HUES64 (cell line): Measurements from ENCODE around the gene MAFF.
"Not testable (repeated sequence)": the region's sequence is repeated elsewhere in the genome, so short reads cannot be mapped to it uniquely, and the experiment has no call there.

Source experiments
- H3K27ac ChIP-seq: 2 replicates; pipeline ENCODE4 v1.7.0; 2013; ENCODE audit warnings: low read depth, low read length, inconsistent platforms
- H3K27me3 ChIP-seq: 2 replicates; pipeline ENCODE4 v1.6.1; 2013; ENCODE audit warnings: mild to moderate bottlenecking, low read length; ENCODE audit not compliant: insufficient read depth
- H3K36me3 ChIP-seq: 2 replicates; pipeline ENCODE4 v1.6.1; 2013; ENCODE audit warnings: mild to moderate bottlenecking, low read length; ENCODE audit not compliant: insufficient read depth
- H3K4me1 ChIP-seq: 2 replicates; pipeline ENCODE4 v1.6.1; 2013; ENCODE audit warnings: mild to moderate bottlenecking, low read length, moderate library complexity; ENCODE audit not compliant: insufficient read depth
- H3K4me3 ChIP-seq: 2 replicates; pipeline ENCODE4 v1.5.1; 2013; ENCODE audit warnings: mild to moderate bottlenecking, low read length, moderate library complexity
- H3K9ac ChIP-seq: 2 replicates; pipeline ENCODE4 v1.6.1; 2013; ENCODE audit warnings: mild to moderate bottlenecking, low read depth, low read length
- H3K9me3 ChIP-seq: 2 replicates; pipeline ENCODE4 v1.6.1; 2013; ENCODE audit warnings: low read depth, low read length; ENCODE audit not compliant: insufficient read depth
- WGBS: fragments of 150-250, 120-280 bp; methylation state at CpG from one replicate; pipeline ENCODE4 v1.1.7; 2013; ENCODE audit warnings: missing lambda C conversion rate; 5-methylcytosine and 5-hydroxymethylcytosine counted together

Gene MAFF

DNA sequence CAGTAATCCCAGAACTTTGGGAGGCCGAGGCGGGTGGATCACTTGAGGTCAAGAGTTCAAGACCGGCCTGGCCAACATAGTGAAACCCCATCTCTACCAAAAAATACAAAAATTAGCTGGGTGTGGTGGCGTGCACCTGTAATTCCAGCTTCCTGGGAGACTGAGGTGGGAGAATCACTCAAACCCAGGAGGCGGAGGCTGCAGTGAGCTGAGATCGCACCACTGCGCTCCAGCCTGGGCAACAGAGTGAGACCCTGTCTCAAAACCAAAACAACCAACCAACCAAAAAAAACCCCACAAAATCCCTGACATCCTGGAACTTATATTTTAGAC is 23.2 kb upstream of the MAFF start:
- not testable (repeated sequence) for H3K4me3 ChIP-seq, H3K27me3 ChIP-seq, H3K9me3 ChIP-seq, H3K9ac ChIP-seq, H3K27ac ChIP-seq, H3K36me3 ChIP-seq
- H3K4me1 ChIP-seq = peaks cover 19% of the 10 kb centered on the region
- 94% methylated on average over 7 of the region's 7 CpGs for WGBS

DNA sequence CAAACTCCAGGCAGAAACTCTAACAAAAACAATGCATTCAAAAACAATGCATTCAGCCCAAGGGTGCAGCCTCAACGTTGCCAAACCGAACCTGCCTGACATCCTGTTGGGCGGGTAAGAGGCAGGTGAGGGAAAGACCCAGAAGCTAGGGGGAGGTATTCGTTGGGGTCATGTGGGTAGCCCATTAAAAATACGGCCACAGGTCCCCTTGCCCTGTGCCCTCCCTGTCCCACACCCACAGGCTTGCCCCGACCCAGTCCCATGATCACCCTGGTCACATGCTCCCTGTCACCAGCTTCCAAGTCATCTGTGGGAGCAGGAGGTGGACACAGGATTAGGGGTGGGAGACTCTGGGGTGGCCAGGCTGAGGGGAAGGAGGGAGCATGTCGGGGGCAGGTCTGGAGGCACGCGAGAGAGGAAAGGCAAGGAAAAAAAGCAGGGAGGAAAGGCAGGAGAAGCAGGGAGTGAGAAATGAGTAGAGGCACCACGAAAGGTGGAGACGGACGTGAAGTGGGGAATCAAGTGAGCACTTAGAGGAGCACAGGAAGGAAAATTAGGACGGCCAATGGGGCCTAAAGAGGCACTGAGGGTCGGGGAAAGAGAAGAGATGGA is 20.8 kb upstream of the MAFF start:
- H3K36me3 ChIP-seq = no peaks in the 10 kb centered on the region
- peak overlapping the region; percentile 95 for H3K9ac ChIP-seq
- H3K9me3 ChIP-seq = no peaks in the 10 kb centered on the region
- peak overlapping the region; percentile 75 for H3K4me3 ChIP-seq
- 40% methylated on average over 13 of the region's 14 CpGs for WGBS
- H3K27me3 ChIP-seq = no peaks in the 10 kb centered on the region
- peak overlapping the region; percentile 89 for H3K27ac ChIP-seq
- peaks cover 19% of the 10 kb centered on the region for H3K4me1 ChIP-seq

DNA sequence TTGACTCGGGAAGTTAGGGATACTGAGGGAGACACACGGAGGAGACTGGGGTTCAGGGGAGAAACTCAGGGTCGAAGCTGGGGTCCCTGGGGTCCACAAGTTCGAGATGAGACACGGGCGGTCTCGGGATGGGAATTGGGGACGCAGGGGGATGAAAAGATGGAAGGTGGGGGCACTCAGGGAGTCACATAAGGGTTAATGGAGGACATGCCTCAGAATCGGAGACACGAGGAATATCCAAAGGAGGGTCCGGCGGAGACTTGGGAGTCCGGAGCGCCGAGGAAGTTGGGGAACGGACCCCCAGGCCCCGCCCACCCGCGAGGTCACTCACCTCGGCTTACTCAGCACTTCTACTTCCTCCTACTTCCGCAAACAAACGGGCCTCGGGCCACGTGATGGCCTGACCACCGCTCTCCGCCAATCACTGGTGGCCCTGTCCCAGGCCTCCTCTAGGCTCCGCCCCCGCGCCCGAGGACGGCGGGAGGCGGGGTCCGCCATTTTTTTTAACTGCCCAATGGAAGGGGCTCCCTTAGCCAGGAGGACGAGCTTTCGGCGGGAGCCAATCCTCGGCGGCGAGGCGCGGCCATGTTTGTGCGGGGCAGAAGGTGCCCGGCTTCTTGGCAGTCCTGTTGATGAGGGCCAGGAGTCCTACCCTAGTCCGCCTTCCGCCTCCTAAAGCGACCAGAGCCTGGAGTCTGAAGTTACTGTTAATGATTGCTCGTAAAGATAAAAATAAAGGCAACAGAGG is 20.2 kb upstream of the MAFF start, which contains the start of gene PLA2G6:
Gene PLA2G6 (minus strand): TSS at position 378 of the 748 bp plus-strand sequence. CDS start 12,404 bp downstream, outside the sequence.
- Histone ChIP-seq H3K4me3 (peak within 1 kb of the TSS; percentile 75), H3K9me3 (no peaks in the 10 kb centered on the region), H3K4me1 (peaks cover 19% of the 10 kb centered on the region), H3K27me3 (no peaks in the 10 kb centered on the region), H3K36me3 (no peaks in the 10 kb centered on the region), H3K9ac (peak within 1 kb of the TSS; percentile 95), H3K27ac (peak within 1 kb of the TSS; percentile 89)
- 3% methylated on average over 48 of the region's 48 CpGs for WGBS

GRCh38 chr22:38184788-38185187 is 17.0 kb upstream of the MAFF start:
- 80% methylated on average over 7 of the region's 7 CpGs for WGBS
- Histone ChIP-seq H3K4me1 (peaks cover 14% of the 10 kb centered on the region), H3K36me3 (no peaks in the 10 kb centered on the region), H3K27me3 (no peaks in the 10 kb centered on the region), H3K9me3 (no peaks in the 10 kb centered on the region), H3K4me3 (no peak overlapping the region), H3K9ac (no peak overlapping the region), H3K27ac (no peak overlapping the region)

GRCh38 chr22:38186429-38186828 is 15.4 kb upstream of the MAFF start:
- Histone ChIP-seq H3K9ac (no peak overlapping the region), H3K36me3 (no peaks in the 10 kb centered on the region), H3K9me3 (no peaks in the 10 kb centered on the region), H3K27ac (no peak overlapping the region), H3K27me3 (no peaks in the 10 kb centered on the region; the same call in 1 of the 2 replicates), H3K4me1 (peaks cover 3% of the 10 kb centered on the region), H3K4me3 (no peak overlapping the region)
- WGBS = 81% methylated on average over 5 of the region's 5 CpGs

DNA sequence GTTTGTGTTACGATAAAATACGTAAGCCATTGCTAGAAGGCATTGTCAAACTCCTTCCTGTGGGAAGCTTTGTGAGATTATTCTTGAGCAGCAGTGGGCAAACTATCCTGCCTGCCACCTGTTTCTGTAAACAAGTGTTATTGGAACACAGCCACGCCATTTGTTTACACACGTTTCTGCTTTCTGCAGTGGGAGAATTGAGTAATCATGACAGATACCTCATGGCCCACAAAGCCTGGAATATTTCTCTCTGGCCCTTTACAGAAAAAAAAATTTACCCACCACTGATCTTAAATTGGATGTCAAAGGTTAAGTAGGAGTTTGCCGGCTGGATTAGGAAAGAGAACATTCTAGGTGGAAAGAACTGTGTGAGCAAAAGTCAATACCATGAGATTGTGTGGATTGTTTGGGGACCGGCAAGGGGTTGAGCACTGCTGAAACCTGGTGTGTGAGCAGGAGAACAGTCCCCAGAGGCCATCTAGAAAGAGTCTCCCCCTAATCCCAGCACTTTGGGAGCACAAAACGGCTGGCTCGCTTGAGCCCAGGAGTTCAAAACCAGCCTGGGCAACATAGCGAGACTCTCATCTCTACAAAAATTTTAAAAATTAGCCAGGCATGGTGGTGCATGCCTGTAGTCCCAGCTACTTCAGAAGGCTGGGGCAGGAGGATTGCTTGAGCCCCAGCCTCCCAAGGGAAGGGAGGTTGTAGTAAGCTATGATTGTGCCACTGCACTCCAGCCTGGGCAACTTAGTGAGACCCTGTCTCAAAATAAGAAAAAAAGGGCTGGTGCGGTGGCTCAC is 14.2 kb upstream of the MAFF start:
- Histone ChIP-seq H3K36me3 (no peaks in the 10 kb centered on the region), H3K27me3 (no peaks in the 10 kb centered on the region; the same call in 1 of the 2 replicates), H3K9me3 (no peaks in the 10 kb centered on the region), H3K27ac (no peak overlapping the region), H3K4me3 (no peak overlapping the region), H3K9ac (no peak overlapping the region), H3K4me1 (no peaks in the 10 kb centered on the region)
- WGBS = 91% methylated on average over 10 of the region's 10 CpGs

- WGBS = 88% methylated on average over 3 of the region's 3 CpGs
- Histone ChIP-seq H3K9ac (no peak overlapping the region), H3K9me3 (no peaks in the 10 kb centered on the region), H3K27ac (no peak overlapping the region), H3K4me1 (no peaks in the 10 kb centered on the region), H3K4me3 (no peak overlapping the region), H3K36me3 (no peaks in the 10 kb centered on the region), H3K27me3 (no peaks in the 10 kb centered on the region; the same call in 1 of the 2 replicates)
Measured at GRCh38 chr22:38189104-38189503, 12.7 kb upstream of the MAFF start.

GRCh38 chr22:38190581-38190980 is 11.2 kb upstream of the MAFF start:
- Histone ChIP-seq H3K4me1 (no peaks in the 10 kb centered on the region), H3K9ac (no peak overlapping the region), H3K9me3 (no peaks in the 10 kb centered on the region), H3K27ac (no peak overlapping the region), H3K4me3 (no peak overlapping the region), H3K27me3 (no peaks in the 10 kb centered on the region; the same call in 1 of the 2 replicates), H3K36me3 (no peaks in the 10 kb centered on the region)
- 92% methylated on average over 5 of the region's 6 CpGs for WGBS

DNA sequence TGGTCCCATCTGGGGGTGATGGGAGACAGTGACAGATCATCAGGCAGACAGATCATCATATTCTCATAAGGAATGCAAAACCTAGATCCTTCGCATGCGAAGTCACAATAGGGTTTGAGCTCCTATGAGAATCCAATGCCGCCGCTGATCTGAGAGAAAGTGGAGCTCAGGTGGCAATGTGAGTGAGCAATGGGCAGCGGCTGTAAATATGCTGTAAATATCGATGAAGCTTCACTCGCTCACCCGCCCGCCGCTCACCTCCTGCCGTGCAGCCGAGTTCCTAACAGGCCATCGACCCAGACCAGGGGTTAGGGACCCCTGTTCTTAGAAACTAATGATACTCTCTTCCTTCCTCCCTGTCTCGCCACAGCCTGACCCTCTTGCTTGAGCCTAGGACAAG is 10.7 kb upstream of the MAFF start:
- no peak overlapping the region for H3K9ac ChIP-seq
- H3K36me3 ChIP-seq = no peaks in the 10 kb centered on the region
- H3K9me3 ChIP-seq = no peaks in the 10 kb centered on the region
- H3K4me3 ChIP-seq = no peak overlapping the region
- H3K4me1 ChIP-seq = no peaks in the 10 kb centered on the region
- no peaks in the 10 kb centered on the region; the same call in 1 of the 2 replicates for H3K27me3 ChIP-seq
- WGBS = 79% methylated on average over 14 of the region's 14 CpGs
- H3K27ac ChIP-seq = no peak overlapping the region

DNA sequence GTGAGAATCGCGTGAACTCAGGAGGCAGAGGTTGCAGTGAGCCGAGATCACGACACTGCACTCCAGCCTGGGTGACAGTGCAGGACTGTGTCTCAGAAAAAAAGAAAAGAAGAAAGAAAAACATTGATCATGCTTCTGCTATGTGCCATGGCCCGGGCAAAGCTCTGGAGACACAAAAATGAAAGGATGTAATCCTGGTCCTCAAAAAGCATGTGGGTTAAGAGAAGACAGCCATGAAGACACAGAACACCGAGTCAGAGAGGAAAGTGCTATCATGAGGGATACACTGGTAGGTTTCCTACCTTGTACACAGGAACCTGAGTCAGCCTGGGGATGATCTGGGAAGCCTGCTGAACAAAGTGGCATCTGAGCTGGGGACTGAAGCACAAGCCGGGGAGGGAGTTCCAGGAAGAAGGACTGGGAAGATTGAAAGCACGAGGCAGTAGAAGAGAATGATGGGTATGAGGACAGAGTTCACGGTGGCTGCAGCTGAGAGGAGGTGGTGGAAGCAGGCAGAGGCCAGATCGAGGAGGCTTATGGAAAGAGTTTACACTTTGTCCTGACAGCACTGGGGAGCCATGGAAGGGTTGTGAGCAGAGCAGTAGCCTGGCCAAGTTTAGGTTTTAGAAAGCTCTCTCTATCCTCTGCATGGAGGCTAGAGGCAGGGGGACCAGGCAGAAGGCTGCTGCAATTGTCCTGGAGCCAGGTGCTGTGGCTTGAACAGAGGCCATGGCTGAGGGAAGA is 9.9 kb upstream of the MAFF start:
- no peak overlapping the region for H3K9ac ChIP-seq
- H3K27me3 ChIP-seq = no peaks in the 10 kb centered on the region; the same call in 1 of the 2 replicates
- no peak overlapping the region for H3K27ac ChIP-seq
- no peaks in the 10 kb centered on the region for H3K9me3 ChIP-seq
- 88% methylated on average over 10 of the region's 10 CpGs for WGBS
- H3K36me3 ChIP-seq = no peaks in the 10 kb centered on the region
- H3K4me1 ChIP-seq = no peaks in the 10 kb centered on the region
- no peak overlapping the region for H3K4me3 ChIP-seq
